Measurements from ENCODE around the gene TGFA.
A peak's percentile ranks its signal among the peaks of the same experiment; 100 is the strongest.

The TGFA gene

GRCh38 chr2:70554338-70554892 lies 789 bp upstream of the TGFA start:
- no peak overlapping the region for H3K27ac ChIP-seq
- no peak for TF ChIP-seq Cebpa-rat (IDR thresholded peaks at IDR 0.05)

GRCh38 chr2:70553334-70553583 lies 367 bp downstream of the TGFA start:
- peak overlapping the region; percentile 74 for H3K4me3 ChIP-seq
- H3K4me1 ChIP-seq = peaks cover 48% of the 10 kb centered on the region
- no peak for TF ChIP-seq Cebpa-rat (IDR thresholded peaks at IDR 0.05)
- no peaks in the 10 kb centered on the region for H3K9me3 ChIP-seq
- H3K4me2 ChIP-seq = peak overlapping the region; percentile 91
- H3K36me3 ChIP-seq = no peaks in the 10 kb centered on the region
- peaks cover 15% of the 10 kb centered on the region for H4K20me1 ChIP-seq
- H3K9ac ChIP-seq = 0 out of 2 replicates have a peak overlapping the region, but pooled peaks have one; percentile 62
- H3K27me3 ChIP-seq = peaks cover 48% of the 10 kb centered on the region
- H3K27ac ChIP-seq = no peak overlapping the region

More at GRCh38 chr2:70554338-70554892, 789 bp upstream of the TGFA start:
- peak overlapping the region; percentile 62; the same call in 1 of the 2 replicates for H3K9ac ChIP-seq
- peak overlapping the region; percentile 74 for H3K4me3 ChIP-seq
- H4K20me1 ChIP-seq = peaks cover 15% of the 10 kb centered on the region
- H3K27me3 ChIP-seq = peaks cover 48% of the 10 kb centered on the region
- peak overlapping the region; percentile 91 for H3K4me2 ChIP-seq
- H3K36me3 ChIP-seq = no peaks in the 10 kb centered on the region
- H3K4me1 ChIP-seq = peaks cover 59% of the 10 kb centered on the region
- no peaks in the 10 kb centered on the region for H3K9me3 ChIP-seq

GRCh38 chr2:70552501-70553333 lies 909 bp downstream of the TGFA start:
- Histone ChIP-seq H4K20me1 (peaks cover 15% of the 10 kb centered on the region), H3K4me3 (peak overlapping the region; percentile 74), H3K9ac (no peak overlapping the region), H3K4me2 (peak overlapping the region; percentile 91), H3K27ac (no peak overlapping the region), H3K27me3 (peaks cover 48% of the 10 kb centered on the region), H3K4me1 (peaks cover 42% of the 10 kb centered on the region), H3K9me3 (no peaks in the 10 kb centered on the region), H3K36me3 (no peaks in the 10 kb centered on the region)
- no peak for TF ChIP-seq Cebpa-rat (IDR thresholded peaks at IDR 0.05)

- Histone ChIP-seq H4K20me1 (peaks cover 15% of the 10 kb centered on the region), H3K4me2 (no peak overlapping the region), H3K36me3 (no peaks in the 10 kb centered on the region), H3K4me3 (no peak overlapping the region), H3K9ac (no peak overlapping the region), H3K27ac (no peak overlapping the region), H3K9me3 (no peaks in the 10 kb centered on the region), H3K27me3 (peaks cover 48% of the 10 kb centered on the region), H3K4me1 (peaks cover 27% of the 10 kb centered on the region)
- no peak for TF ChIP-seq Cebpa-rat (IDR thresholded peaks at IDR 0.05)
These were observed 2.5 kb downstream of the TGFA start for GRCh38 chr2:70551167-70551566.

- Histone ChIP-seq H3K9me3 (no peaks in the 10 kb centered on the region), H3K4me3 (no peak overlapping the region), H3K9ac (no peak overlapping the region), H3K27ac (no peak overlapping the region), H3K4me2 (no peak overlapping the region), H3K27me3 (peaks cover 44% of the 10 kb centered on the region), H3K36me3 (no peaks in the 10 kb centered on the region), H4K20me1 (peaks cover 15% of the 10 kb centered on the region), H3K4me1 (peaks cover 19% of the 10 kb centered on the region)
- no peak for TF ChIP-seq Cebpa-rat (IDR thresholded peaks at IDR 0.05)
These were observed 3.7 kb downstream of the TGFA start for GRCh38 chr2:70549962-70550361.

GRCh38 chr2:70549064-70549710 lies 4.4 kb downstream of the TGFA start:
- Histone ChIP-seq H3K27ac (no peak overlapping the region), H3K27me3 (peaks cover 37% of the 10 kb centered on the region), H3K4me2 (no peak overlapping the region), H3K4me3 (no peak overlapping the region), H3K9me3 (no peaks in the 10 kb centered on the region), H4K20me1 (peaks cover 15% of the 10 kb centered on the region), H3K9ac (no peak overlapping the region), H3K4me1 (peaks cover 11% of the 10 kb centered on the region), H3K36me3 (no peaks in the 10 kb centered on the region)
- TF ChIP-seq Cebpa-rat (IDR thresholded peaks at IDR 0.05) = no peak

- Histone ChIP-seq H3K4me3 (no peak overlapping the region), H3K27ac (no peak overlapping the region), H3K9me3 (no peaks in the 10 kb centered on the region), H3K4me2 (no peak overlapping the region), H3K36me3 (no peaks in the 10 kb centered on the region), H3K9ac (no peak overlapping the region), H4K20me1 (peaks cover 14% of the 10 kb centered on the region), H3K4me1 (peaks cover 8% of the 10 kb centered on the region), H3K27me3 (peaks cover 28% of the 10 kb centered on the region)
- TF ChIP-seq Cebpa-rat (IDR thresholded peaks at IDR 0.05) = no peak
These were observed 5.4 kb downstream of the TGFA start for GRCh38 chr2:70548233-70548632.

- Histone ChIP-seq H3K27me3 (peaks cover 14% of the 10 kb centered on the region), H3K9ac (no peak overlapping the region), H3K4me3 (no peak overlapping the region), H3K27ac (no peak overlapping the region), H3K9me3 (no peaks in the 10 kb centered on the region), H3K4me2 (no peak overlapping the region), H3K36me3 (no peaks in the 10 kb centered on the region), H3K4me1 (no peaks in the 10 kb centered on the region), H4K20me1 (peaks cover under 1% of the 10 kb centered on the region; the same call in 1 of the 2 replicates)
- no peak for TF ChIP-seq Cebpa-rat (IDR thresholded peaks at IDR 0.05)
These were observed 6.7 kb downstream of the TGFA start for GRCh38 chr2:70546885-70547284.

GRCh38 chr2:70546376-70546775 lies 7.2 kb downstream of the TGFA start:
- no peak overlapping the region for H3K4me3 ChIP-seq
- no peaks in the 10 kb centered on the region for H3K9me3 ChIP-seq
- peaks cover 9% of the 10 kb centered on the region for H3K27me3 ChIP-seq
- TF ChIP-seq Cebpa-rat (IDR thresholded peaks at IDR 0.05) = no peak
- no peaks in the 10 kb centered on the region; the same call in 1 of the 2 replicates for H4K20me1 ChIP-seq
- no peaks in the 10 kb centered on the region for H3K36me3 ChIP-seq
- H3K9ac ChIP-seq = no peak overlapping the region
- no peak overlapping the region for H3K27ac ChIP-seq
- H3K4me2 ChIP-seq = no peak overlapping the region
- H3K4me1 ChIP-seq = no peaks in the 10 kb centered on the region

- Histone ChIP-seq H3K36me3 (no peaks in the 10 kb centered on the region), H3K4me1 (no peaks in the 10 kb centered on the region), H3K4me3 (no peak overlapping the region), H3K27ac (no peak overlapping the region), H3K9ac (no peak overlapping the region), H3K27me3 (no peaks in the 10 kb centered on the region), H4K20me1 (no peaks in the 10 kb centered on the region), H3K9me3 (peaks cover 21% of the 10 kb centered on the region), H3K4me2 (no peak overlapping the region)
- no peak for TF ChIP-seq Cebpa-rat (IDR thresholded peaks at IDR 0.05)
These were observed 12.1 kb downstream of the TGFA start for GRCh38 chr2:70541481-70542020.

Measured in BLaER1 (cell line).